HG02588 (cell line): ENCODE results near the gene NAA35.
"Not testable (repeated sequence)": the region's sequence is repeated elsewhere in the genome, so short reads cannot be mapped to it uniquely, and the experiment has no call there.

ENCODE experiments used
- ATAC-seq: cut with Tn5 transposase; IDR thresholded peaks from one replicate; pipeline ENCODE4 v1.9.1; 2021; ENCODE audit warnings: mild to moderate bottlenecking, moderate library complexity; ENCODE audit not compliant: unreplicated experiment

The NAA35 gene

DNA sequence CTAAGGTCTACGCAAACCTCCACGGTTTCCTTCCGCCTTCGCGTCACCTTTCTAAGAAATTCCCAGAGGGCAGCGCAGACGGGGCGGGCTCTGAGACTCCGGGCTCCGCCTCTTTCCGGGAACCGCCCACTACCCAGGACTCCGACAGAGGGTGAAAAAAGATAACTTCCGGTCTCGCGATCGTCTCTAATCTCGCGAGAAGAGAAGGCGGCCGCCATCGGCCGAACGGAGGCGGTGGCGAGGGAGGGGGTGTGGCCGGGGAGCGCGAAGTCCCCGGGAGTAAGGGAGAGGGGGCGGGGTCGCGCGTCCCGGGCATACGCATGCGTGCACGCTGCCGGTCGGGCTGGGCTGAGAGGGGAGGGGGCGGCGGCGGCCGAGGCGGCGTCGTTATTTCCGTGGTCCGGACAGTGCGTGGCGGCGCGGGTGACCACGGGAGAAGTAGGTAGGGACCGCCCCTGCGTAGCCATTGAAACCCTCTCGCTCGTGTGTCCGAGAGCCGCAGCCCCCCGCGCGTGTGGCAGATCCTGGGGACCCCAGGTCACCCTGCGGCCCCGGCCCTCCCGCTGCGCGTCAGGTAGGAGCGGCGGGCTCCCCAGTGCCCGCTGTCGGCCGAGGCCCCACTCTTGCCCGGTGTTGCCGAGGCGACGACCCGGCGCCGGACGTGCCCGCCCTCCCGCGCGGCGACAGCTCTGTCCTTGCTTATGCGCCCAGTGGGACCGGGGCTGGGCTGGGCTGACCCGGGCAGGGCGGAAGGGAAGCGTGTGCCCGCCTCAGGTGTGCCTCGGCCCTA is at the start of gene NAA35:
Gene NAA35, plus strand, starts transcription at position 315 of the 790 bp plus-strand sequence. CDS start 1,014 bp downstream, outside the sequence.
- peak; percentile 90 for ATAC-seq

DNA sequence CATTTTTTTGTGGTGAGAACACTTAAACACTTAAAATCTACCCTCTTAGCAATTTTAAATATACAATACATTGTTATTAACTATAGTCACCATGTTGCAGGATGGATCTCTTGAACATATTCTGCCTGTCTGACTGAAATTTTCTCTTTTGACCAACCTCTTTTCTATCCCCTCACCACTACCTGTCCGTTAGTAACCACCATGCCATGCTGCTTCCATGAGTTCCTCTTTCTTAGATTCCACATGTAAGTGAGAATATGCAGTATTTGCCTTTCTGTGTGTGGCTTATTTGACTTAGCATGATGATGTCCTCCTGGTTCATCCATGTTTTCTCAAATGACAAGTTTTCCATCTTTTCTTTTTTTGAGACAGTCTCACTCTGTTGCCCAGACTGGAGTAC is 48.5 kb upstream of the NAA35 start:
- ATAC-seq, result no peak

DNA sequence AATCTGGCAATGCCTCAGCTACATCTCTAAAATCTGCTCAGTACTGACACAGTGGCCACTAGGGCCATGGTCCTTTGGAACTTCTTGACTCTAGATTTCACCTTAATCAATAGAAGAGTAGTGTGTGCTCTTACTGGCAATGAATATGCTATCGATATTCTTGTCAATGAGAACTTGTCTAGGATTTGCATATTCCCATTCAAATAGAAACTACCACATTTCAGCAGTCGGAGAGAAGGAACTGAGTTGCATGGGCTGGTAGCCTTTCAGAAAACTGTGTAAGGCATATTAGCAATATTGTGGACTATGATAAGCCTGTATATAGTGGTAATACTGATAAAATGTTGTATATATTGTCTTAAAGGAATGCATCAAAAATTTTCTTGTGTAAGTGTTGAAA is 45.3 kb upstream of the NAA35 start:
- ATAC-seq, result no peak

DNA sequence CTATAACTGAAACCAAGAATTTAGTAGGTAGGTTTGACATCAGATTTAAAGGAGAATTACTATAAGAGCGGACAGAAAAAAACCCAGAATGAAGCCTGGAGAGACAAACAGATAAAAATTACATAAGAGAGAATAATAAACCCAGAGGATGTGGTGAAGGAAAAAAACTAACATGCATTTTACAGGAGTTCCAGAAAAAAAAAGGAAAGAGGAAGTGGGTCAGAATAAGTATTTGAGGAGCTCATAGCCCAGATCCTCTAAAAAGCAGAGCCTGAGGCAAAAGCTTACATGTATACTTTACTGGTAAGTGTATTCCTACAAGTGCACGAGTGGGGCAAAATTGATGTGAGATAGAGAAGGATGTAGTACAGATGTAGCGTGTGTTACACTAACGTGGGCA is 43.1 kb upstream of the NAA35 start:
- no peak for ATAC-seq

DNA sequence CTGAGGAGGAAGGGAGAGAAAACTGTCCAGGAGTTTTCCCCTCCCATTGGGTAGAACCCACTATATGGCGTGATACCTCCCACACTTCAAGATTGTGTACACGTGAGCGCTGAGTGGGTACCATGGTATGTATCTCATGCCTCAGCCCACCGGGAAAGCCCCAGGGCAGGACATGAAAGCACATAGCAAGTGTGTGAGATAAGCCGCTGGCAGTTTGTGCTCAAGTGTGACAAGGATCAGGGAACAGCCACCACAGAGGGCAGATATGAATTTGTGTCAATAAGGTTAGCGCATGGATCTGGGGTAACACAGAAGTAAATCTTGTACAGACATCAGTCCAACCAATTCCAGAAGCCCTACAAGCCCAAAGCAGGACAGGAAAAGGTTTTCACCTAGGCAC is 42.6 kb upstream of the NAA35 start:
- no peak for ATAC-seq

DNA sequence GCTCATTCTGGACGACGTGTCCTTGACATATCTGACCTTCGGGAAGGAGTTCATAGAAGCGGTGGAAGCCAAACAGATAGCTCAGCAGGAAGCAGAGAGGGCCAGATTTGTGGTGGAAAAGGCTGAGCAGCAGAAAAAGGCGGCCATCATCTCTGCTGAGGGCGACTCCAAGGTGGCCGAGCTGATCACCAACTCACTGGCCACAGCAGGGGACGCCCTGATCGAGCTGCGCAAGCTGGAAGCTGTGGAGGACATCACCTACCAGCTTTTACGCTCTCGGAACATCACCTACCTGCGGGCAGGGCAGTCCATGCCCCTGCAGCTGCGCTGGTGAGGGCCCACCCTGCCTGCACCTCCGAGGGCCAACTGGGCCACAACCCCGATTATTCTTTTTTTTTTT is 41.6 kb upstream of the NAA35 start:
- ATAC-seq, result no peak

DNA sequence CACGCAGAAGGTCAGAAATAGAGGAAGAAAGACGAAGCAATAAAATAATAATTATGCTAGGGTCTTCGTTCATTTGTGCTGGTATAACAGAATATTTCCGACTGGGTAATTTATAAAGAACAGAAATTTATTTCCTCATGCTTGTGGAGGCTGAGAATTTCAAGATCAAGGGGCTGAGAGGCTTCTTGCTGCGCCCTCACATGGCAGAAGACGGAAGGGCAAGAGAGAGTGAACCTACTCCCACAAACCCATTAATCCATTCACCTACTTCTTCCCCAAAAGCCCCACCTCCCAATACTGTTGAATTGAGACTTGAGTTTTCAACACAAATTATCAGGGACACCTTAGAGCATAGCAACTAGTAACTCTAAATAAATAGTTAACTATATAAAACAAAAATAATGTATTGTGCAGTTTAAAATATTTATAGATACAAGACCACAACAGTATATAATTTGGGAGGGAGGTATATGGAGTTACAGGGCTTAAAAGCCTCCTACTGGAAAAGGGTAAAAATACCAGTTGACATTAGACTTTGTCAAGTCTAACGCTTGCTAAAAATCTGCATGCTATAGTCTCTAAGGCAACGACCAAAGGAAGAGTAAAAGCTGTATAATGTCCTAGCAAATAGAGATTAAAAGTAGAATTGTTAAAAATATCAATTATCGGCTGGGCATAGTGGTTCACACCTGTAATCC is 40.3 kb upstream of the NAA35 start:
- no peak for ATAC-seq

DNA sequence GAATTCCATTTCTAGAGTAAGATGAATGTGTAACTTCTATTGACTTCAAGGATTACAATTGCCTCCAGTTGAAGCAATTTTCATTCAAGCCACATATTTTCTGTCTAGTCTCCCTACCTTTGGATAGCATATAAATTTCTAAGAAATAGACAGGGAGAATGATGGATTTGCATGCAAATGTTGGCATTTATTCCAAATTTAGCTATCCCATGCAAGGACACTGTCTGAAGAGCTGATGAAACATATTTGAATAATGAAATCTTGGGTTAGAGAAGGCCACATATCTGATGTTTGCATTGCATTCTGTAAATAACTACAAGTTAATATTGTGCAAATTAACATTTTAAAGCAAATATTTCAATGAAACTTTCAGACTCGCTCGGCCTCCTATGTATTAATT is 36.0 kb upstream of the NAA35 start:
- no peak for ATAC-seq

DNA sequence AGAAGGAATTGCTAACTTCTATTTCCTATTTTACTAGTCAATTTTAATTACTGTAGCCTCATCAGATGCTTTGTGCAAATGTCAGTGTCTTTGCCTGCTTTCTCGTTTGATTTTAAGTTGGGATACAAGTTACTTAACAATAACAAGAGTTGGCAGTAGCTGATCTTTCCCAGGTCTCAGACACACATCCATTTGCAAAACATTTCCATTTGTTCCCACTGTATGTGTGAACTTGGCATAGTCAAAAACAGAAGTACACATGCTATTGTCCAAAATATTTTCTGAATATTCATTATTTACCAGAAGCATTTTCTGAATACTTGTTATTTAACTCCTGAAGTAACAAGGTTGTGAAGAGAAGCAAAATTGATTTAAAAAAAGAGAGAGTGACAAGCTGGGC is 35.0 kb upstream of the NAA35 start:
- no peak for ATAC-seq

DNA sequence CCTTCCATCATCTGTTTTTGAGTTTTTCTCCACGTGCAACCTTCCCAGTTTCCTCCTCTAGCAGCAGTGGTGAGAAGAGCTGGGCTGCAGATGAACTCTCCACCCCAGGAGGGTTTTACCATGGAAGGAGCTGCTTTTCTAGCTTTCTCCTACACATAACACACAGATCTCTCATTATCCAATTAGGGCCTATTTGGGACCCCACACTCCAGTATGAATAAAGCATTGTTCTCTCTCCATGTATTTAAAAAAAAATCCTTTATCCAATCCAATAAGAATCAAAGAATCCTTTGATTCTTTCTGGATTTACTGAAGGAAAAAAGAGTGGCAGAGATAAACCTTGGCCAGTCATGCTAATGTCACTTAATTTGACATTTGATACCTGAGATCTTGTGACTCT is 31.6 kb upstream of the NAA35 start:
- ATAC-seq, result no peak

DNA sequence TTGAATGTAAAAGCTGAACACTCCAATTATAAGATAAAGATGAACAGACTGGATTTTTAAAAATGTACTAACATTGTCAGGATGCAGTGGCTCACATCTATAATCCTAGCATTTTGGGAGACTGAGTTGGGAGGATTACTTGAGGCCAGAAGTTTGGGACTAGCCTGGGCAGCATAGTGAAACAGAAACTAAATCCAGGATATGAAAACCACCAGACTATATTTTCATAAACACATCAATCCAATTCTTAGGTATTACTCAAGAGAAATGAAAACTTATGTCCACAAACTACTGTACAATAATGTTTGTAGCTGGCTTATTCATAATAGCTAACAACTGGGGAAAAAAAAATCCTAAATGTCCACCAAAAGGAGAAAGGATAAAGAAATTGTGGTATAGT is 26.8 kb upstream of the NAA35 start:
- no peak for ATAC-seq

DNA sequence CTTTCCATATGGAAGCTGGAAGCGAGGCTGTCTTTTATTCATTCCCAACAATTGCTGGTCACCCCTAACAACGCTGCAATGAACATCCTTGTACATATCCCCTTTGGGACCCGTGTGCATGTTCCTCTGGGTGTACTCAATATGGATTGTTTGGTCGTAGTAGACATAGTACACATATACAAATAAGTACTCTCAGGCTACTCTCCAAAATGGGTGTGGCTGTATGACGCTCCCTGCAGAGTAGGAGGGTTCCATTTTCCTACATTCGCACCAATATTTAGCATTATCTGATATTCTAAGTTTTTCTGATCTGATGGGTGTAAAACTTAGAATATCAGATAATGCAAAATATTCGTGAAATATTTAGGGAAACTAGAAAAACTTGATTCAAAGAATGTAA is 23.2 kb upstream of the NAA35 start:
- ATAC-seq, result no peak

DNA sequence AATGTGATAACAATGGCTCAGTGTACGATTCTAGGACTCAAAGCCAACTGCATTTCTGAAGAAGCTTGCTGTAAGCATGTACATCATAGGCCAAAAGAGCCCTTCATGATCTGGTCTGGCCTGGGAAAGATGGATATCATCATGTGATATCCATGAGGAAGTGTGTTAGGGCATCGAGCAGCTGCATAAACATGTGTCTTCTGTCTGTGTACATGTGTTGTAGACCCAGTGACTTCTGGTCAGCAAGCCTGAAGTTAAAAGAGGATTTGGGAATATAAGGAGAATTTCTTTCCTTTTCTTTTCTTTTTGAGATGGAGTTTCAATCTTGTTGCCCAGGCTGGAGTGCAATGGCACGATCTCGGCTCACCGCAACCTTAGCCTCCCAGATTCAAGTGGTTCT is 15.5 kb upstream of the NAA35 start:
- no peak for ATAC-seq

DNA sequence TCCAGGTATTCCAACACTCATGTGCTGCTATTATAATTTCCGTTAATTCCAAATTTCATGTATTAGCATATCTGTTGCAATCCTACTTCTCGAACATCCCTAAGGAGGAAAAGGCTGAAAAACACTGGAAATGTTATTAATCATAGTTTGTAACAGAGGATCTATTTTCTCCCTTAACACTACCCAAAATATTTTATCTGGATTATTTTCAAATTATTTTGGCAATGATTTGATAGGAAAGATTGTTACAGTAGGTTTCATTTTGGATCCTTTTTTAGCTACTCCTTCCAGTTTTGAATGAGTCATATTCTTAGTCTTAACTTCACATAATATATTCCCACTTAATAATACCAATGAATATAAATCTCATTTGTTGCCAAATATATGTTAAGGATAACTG is 13.9 kb upstream of the NAA35 start:
- no peak for ATAC-seq

DNA sequence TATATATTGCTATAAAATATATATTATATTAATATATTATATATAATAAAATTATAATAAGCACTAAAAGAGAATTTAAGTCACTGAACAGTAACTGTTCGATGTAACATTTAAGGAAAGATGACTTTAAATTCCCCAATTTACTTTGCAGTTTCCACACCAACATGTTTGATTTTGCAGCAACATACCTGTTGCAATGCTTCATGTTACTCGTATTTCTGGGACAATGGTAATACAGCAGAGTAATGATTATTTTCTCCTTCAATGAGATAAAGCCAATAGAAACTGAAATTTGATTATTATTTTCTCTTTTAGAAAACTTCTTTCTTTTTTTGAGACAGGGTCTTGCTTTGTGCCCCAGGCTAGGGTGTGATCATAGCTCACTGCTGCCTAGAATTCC is 9.5 kb upstream of the NAA35 start:
- no peak for ATAC-seq

DNA sequence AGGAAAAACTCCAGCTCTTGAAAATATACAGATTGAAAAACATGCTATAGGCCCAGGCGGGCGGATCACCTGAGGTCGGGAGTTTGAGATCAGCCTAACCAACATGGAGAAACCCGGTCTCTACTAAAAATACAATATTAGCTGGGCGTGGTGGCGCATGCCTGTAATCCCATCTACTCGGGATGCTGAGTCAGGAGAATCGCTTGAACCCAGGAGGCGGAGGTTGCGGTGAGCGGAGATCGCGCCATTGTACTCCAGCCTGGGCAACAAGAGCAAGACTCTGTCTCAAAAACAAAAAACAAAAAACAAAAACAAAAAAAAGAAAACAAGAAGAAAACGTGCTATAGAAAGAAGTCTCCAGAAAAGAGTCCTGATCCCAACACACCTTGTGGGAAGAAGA is 5.0 kb upstream of the NAA35 start:
- not testable (repeated sequence) for ATAC-seq

DNA sequence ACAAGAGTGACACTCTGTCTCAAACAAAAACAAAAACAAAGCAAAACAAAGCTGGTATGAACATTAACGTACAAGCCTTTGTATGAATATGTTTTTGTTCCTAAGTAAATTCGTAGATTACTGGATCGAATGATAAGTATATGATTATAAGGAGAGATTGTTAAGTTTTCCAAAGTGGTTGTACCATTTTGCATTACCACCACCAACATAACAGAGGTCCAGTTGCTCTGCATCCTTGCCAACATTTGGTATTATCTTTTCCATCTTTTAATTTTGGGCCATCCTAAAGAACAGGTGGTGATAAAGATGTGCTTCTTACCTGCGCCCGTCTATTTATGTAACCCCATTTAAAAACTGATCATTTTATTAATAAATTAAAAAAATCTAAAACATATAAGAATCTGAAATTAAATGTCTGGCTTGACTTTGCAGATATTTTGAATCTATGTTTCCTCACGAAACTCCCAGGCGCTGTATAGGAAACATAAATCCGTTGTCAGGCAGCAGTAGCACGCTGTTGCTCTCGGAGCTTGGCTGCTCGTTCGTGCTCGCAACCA is 593 bp upstream of the NAA35 start:
- no peak for ATAC-seq

DNA sequence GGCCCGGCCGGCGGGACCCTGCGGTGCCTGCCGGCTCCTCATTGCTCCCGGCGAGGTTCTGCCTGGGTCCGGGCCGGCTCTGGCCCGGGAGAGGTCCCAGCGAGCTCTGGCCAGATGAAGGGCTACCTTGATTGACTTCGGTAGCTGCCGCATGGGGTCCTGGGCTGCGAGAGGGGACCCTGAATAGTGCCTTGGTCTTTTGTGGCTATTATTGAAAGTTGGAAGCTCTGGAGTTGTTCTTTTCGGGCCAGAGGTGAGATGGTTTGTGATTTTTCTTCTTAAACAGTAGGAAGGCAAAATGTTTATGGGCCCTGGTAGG is 635 bp downstream of the NAA35 start:
- ATAC-seq, result no peak

DNA sequence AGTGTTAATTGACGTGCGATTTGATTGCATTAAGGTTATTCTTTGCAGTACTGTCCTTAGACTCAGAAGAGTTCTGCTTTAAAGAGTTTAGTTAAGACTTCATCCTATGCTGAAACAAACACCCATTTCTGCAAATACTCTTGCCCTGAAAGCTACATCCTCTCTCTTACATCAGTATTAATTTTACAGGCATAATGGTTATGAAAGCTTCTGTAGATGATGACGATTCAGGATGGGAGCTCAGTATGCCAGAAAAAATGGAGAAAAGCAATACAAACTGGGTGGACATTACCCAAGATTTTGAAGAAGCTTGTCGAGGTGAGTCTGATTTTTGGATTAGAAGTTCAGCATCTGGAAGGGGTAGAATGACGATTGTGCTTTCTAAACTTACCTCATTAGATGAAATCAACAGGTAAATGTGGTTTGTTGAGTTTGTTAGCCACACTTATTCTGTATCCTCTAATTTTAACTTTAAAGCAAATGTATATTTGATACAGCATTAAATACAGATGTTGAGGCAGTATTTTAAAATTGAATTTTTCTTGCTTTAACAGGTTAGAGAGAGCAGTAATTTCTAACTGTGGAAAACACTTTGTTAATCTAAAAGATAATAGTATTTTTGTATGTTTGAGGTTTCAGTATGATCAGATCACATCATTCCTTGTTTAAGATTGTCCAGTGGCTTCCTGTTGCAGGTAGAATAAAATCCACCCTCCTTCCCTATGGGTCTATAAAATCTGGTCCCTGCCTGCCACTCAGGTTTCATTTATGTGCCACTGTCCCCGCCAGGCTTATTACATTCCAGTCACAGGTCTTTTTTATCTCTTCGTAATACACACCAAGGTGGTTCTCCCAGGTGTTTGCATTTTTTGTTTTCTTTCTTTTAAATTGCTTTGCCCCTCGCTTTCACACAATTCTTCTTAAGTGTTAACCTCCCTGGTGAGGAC is 1.3 kb downstream of the NAA35 start:
- ATAC-seq, result no peak

DNA sequence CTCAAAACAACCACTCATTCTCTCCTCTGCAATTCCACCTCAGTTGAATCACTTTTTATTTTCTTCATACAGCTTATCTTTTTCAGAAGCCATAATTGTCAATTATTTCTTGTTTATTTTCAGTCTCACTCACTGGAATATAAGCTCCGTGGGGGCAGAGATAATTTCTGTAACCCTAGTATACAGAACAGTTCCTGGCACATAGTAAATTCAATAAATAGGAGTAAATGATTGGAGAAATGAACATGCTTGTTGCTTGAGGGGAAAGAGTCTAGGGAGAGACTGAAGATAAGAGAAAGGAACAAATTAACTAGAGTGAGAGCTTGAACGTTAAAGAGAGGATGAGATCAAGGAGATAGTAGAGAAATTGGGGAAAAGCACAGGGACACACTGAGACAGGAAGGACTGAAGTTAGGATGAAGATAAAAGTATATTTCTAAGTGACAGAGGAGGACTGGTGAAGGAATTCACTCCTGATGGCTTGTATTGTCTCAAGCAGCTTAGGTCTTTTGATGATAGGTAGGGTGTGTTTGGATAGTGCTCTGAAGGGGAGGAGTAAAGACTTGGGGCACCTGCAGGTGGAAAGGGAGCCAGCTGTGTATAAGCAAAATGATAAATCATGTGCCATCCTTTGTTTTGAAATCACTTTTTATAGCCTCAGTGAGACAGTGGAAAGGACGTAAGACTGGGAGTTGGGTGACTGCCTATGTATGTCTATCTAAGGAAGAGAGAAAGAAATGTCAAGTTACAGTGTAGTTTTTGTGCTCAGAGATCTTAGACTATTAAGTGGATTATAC is 2.2 kb downstream of the NAA35 start:
- no peak for ATAC-seq
